Kasumi-1 (cell line): Measurements from ENCODE around the gene CLASRP.

ENCODE experiments used
- DNase-seq, 2 experiments: peaks; one replicate each; lab custom pipeline; 2025; lab: John Stamatoyannopoulos, UW

Gene CLASRP

DNA sequence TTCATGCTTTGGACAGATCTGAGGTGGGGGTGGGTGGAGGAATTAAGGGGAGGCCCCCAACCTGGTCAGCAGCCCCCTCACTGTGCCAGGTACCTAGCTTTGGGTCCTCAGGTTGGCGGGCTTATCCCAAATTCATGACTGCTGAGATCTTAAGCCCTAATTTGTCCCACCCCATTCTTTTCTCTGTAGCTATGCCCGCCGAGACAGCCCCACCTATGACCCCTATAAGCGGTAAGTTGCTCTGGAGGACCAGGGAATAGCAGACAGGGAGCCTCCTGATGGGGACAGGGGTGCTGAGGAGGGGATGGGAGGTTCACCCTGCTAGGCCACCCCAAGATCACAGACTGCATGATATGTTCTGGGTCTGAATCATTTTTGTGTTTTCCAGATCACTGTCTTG is 23.1 kb downstream of the CLASRP start:
- no peak for DNase-seq

DNA sequence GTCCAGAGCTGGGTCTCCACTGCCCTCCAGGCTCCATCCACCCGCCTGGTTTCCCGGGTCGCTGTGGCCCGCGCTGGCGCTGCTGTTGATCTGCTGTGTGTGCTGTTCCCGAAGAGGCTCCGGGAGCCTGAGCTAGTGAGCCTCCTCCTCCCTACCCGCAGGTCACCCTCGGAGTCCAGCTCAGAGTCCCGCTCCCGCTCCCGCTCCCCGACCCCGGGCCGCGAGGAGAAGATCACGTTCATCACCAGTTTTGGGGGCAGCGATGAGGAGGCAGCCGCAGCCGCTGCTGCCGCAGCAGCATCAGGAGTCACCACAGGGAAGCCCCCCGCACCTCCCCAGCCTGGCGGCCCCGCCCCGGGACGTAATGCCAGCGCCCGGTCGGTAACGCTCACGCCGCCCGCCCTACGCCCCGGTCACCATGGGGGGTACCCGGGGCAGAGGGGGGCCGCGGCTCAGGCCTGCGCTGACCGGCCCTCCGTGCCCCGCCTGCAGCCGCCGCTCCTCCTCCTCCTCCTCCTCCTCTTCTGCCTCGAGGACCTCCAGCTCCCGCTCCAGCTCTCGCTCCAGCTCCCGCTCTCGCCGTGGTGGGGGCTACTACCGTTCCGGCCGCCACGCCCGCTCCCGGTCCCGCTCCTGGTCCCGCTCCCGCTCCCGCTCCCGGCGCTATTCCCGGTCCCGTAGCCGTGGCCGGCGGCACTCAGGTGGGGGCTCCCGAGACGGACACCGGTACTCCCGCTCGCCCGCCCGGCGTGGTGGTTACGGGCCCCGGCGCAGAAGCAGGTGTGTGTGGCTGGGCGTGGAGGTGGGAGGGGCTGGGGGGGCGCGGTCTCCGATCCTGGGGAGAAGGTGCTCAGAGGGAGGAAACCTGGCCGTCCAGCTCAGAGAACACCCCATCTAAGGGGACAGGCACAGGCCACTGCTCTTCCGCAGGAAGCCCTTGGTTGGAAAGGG is 25.3 kb downstream of the CLASRP start:
- DNase-seq = no peak

DNA sequence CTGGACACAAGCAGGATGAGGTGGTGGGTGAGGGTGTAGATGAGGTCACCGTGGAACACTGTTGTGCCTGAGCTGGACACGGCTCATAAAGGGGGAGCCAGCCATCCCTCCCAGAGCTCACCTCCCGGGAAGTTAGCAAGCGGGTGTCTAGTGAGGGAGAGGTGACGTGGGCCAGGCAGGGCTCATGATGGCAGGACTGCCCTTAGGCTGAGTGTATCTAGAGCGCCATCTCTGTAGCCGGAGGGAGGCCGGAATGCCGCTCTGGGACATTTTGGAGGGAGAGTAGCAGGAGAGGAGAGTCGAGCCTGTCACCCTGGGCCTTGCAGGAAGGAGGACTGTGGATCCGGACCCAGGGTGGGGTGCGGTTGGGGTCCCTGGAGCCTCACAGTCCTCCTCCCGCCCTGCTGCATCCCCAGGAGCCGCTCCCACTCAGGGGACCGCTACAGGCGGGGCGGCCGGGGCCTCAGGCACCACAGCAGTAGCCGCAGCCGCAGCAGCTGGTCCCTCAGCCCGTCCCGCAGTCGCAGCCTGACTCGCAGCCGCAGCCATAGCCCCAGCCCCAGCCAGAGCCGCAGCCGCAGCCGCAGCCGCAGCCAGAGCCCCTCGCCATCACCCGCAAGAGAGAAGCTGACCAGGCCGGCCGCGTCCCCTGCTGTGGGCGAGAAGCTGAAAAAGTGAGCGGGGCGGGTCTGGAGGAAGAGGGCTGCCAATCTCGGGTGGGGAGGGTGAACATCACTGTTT is 28.2 kb downstream of the CLASRP start:
- DNase-seq = no peak

DNA sequence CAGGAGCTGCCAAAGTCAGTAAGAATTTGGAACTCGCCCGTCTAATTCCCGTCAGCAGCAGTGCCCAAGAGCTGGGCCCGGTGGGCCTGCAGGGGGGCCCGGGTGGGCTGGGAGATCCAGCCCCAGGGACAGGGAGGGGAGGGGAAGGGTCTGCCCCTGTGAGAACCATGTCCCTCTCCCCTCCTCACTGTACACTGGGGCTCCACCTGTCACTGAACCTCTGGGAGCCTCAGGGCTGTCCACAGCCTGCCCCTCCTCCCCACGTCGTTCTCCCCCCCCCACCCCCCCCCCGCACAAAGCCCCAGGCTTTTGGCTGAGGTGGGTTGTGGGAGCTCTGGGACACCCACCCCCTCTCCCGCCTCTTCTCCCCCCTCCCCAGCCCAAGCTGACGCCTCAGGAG is 29.2 kb downstream of the CLASRP start:
- no peak for DNase-seq

DNA sequence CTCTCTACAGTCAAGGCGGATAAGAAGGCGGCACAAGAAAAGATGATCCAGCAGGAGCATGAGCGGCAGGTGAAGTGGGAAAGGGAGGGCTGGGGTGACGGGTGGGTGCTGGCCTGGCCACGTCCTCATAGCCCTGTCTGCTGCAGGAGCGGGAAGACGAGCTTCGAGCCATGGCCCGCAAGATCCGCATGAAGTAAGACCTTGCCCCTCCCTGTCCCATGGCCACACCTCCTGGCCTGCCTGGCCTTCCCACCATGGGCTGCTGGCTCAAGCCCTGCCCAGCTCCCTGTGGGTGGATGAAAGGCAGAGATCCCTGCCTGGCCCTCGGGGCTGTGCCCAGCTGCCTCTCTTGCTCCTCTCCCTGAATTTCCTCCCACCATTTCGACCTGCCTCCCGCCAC is 30.2 kb downstream of the CLASRP start:
- no peak for DNase-seq

DNA sequence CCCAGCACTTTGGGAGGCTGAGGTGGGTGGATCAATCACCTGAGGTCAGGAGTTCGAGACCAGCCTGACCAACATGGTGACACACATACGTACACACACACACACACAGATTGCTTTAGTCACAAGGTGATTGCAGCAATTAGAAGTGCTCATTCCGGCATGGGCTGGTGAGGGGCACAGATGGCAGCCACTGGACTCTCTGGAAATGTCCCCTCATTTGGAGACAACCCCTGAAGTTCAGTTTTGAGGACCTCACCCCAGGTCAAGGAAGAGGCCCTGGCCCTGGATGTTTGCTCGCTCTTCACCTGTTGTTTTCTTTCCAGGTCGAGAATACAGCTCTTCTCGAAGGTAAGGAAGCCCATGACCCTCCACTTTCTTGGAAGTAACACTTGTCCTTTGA is 31.4 kb downstream of the CLASRP start:
- DNase-seq = no peak

DNA sequence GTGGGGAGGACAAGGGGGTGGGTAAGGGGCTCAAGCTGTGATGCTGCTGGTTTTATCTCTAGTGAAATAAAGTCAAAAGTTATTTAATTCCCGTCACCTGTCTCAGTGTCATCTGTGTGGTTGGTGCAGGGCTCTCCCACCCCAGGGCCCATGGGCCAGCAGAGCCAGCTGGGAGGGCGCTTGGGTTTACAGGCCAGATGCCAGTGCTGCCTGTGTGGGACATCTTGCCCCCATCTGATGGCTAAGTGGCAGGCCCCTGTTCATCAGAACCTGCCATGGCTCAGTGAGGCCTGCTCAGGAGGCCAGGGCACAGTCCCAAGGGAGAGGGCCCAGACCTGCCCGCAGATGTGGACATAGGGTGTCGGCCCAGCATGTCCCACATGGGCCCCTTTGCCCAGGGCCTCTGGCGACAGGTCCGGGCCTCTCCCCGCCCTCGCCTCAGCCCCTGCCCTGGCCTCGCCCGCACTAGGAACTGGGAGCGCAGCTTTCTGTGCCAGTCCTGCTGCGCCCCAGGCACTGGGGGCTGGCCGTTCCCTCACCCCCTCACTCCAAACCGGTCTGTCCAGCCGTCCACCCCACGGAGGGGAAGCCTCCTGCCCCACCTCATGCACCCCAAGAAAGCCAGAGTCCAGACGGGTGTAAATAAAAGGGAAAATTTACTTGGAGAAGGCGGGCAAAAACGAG is 32.2 kb downstream of the CLASRP start:
- DNase-seq = no peak

DNA sequence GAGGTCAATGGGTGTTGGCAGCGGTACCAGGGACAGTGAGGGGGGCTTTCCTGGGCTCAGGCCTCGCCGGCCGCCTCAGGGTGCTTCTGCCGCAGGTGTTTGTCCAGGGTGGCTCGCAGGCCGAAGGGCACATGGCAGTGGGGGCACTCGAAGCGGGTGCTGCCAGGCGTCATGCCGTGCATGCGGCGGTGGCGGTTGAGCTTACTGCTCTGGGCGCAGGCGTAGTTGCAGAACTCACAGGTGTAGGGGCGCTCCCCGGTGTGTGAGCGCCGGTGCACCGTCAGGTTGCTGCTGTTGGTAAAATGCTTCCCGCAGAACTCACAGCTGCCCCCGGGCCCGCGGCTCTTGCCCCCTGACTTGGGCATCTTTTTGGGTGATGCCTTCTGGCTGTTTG is 32.7 kb downstream of the CLASRP start:
- no peak for DNase-seq

DNA sequence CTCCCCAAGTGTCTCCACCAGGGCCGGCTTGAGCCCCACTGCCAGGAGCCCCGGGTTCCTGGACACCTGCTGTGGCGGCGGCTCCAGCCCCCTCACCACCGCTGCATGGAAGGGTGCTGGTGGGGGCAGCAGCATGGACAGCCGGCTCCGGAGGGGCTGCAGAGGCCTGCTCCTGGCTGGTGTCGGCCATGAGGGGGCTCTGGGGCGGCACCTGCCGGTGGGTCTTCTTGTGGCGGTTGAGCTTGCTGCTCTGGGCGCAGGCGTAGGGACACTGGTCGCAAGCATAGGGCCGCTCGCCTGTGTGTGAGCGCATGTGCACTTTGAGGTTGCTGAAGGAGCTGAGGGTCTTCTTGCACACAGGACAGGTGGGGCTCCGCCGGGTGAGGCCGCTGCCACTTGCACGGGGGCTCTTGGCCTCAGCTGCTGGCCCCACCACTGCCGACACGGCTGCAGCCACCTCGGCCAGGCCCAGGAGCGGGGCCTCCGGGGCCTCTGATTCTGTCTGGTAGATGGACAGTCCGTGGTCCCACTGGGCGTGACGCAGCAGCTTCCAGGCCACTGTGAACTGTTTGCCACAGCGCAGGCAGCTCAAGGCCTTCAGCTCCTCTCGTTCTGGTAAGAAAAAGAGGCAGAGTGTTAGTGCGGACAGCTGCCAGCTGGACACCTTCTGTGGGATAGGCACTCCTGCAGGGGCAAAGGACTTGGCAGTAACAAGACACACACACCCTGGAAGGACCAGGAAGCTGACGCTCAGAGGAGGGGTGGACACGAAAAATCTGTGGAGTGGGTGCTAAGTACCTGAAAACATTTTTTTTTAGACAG is 33.3 kb downstream of the CLASRP start:
- no peak for DNase-seq

DNA sequence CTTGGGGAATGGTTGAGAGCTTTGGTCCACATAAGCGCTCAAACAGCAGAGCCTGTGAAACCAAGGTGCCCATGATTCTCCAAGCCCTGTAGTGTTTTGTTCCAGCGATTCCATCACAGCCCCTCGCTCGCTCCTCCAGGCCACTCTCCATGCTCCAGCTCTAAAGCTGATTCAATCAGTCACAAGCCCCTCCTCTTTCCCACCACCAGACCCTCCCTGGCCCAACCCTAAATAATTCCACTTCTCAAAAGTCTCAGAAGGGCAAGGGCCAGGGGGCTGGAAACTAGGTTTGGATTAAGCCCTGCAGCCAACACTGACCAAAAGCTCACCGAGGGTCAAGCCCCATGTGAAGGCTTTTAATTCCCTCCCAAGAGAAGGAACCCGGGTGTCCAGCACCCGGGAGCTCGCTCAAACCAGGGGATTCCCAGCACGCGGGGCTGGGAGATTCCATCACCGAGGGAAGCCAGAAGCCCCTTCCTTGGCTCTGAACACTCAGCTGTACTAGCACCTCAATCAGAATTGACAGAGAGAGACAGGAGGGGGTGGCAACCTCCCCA is 36.0 kb downstream of the CLASRP start:
- no peak for DNase-seq

DNA sequence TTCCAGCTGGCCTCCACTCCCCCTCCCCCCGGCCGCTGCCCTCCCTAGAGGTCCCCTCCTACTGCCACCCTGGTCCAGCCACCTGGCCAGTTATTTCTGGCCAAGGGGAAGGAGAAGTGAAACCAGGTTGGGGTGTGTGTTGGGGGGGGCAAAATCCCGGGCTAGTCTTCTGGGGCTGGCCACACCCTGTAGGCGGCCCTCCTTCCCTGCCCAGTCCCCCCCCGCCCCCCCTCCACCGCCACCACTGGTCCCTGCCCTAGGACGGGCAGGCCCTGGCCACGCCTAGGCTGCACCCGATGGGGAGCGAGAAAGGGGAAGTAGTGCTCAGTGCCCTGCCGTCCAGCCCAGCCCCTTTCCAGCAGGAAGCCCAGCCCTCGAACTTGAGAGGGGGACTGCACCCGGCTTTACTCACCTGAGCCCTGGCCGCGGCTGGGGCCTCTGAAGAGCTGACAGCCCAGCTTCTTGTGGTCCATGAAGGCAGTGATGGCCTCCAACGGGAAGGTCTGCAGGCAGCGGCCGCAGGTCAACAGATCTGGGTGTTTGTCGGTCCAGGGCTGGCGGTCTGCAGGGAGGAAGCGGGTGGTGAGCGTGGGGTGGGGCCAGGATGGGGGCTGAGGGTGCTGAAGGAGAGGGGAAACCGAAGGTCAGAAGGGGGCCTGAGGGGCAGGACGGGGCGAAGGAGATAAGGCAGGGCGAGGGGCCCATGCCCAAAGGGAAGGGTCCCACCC is 36.6 kb downstream of the CLASRP start:
- peak; percentile 80 to 88 for DNase-seq

DNA sequence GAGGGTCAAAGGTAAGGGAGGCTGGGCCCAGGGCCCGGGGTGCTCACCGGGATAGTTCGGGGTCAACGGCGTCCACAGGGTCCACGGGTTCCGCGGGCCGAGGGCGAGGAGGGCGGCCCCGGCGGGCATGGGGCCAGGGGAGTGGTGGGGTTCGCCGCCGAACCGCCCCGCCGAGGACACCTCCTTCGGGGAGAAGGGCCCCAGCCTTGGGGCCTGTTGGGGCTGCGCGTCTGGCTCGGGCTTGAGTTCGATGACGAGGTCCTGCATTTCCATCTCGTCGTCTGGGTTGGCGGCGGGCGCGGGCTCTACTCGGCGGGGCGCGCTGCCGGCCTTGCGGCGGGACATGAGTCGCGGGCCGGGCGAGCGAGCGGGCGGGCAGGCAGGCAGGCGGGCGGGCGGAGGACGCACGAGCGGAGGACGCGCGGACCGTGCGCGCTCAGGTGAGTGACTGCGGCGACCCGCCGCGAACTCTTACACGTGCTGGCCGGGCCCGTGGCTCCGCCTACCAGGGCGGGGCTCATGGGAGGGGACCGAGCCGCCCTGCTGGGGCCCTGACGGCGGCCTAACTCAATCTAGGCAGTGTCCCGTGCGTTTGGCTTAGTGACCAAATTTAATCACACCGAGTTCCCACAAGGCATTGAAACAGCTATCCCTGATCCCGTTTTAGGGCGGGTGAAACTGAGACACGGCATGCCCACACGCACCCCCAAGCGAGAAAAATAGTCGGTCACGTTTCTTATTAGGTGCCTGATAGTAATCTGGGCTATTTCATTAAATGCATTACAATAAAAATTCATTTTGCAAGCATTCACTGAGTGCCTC is 37.4 kb downstream of the CLASRP start, which contains the start of gene ZNF296:
TSS of gene ZNF296 (minus strand) at position 450 of the 822 bp plus-strand sequence. CDS start at position 345, 105 bp downstream.
- DNase-seq = peak; percentile 42 to 58

DNA sequence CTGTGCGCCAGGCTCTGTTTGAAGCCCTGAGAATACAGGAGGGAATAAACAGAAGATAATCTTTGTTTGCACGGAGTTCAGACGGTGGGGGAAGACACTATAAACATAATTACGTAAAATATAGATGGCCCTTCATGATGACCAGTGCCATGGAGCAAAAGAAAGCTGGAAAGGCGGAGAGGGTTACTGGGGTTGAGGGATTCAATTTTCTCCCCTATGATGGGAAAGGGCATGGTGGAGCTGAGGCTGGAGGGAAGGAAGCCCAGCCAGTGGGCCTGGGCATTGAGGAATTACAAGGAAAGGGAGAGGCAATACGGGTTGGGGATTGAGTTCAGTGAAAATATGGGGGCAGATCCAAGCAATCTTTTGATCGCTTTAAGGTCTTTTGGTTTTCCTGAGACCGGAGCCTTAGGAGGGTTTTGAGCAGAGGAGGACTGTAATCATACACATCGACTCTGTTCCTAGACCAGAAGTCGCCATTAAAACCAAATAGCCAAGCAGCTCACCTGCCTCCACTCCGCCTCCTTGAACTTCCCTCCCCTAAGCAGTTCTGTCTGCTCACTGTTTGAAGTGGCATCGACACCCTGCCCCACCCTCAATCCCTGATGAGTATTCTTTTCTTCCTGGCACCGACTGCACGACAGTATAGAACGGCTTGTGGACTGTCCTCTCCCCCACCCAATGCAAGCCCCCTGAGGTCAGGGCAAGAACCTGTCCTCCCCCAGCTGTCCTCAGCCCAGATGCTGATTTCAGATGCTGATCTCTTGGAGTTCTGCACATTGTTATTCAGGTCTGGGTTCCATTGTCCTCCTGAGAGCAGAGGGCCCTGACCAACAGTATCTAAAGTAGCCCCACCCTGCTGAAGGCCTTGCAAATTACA is 38.2 kb downstream of the CLASRP start:
- DNase-seq = no peak

DNA sequence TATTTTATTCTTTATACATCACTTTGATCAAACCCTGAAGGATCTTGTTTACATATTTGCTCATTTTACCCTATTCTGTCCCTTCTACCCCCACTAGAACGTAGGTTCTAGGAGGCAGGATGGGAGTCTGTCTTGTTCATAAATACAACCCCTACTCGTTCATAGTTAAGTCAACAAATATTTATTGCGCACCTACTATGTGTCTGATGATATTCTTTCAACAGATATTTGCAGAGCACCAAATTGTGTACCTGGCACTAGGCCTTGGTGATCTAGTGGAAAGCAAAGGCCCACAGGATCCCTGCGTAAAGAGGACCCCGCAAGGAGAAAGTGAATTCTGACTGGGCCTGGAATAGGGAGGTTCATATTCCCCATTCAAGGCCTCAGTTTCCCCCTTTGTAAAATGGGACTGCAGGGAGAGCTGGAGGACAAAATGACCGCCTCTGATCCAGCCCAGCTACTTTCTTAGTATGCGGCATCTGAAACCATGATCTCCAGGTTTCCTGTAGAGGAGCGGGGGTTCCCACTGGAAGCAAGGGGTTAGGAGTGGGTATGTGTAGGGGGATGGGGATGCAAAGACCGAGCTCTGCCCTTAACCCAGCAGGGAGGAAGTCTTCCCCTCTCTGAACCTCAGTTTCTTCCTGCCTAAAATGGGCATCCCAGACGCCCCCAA is 39.7 kb downstream of the CLASRP start:
- no peak for DNase-seq

DNA sequence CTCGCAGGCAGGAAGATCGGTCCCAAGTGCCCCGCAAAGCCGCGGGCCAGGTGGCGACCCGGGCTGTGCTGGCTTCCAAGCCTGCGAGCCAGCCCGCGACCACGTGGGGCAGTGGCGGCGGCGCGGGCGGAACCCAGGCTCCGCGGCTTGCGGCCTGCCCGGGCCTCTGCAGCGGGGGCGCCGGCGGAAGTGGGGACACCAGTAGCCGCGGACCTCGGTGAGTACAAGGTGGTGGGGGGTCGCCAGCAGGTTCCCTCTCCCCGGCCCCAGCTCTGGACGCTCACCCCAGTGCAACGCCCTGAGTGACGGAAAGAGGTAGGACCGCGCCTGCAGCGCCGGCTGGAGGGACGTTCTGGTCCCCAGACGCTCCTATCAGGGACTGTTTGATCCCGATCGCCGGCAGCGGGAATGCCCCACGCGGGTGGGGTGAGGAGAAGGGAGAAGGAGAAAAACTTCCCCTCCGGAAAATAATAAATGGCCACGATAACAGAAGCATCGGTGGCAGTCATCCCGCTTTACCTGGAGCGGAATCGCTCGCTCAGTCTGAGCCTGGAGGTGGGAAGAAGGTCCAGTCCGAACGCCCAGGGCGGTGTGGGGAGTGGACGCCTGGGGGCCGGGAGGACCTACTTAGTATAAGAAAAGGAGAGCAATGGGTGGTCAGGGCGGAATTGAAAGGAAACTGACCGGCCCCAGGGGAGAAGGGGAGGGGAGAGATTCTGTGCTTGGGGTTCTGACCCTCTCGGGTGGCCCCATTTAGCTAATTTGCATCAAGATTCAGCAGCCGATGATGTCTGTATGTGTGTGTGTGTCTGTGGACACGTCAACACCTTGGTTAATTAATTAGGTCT is 40.4 kb downstream of the CLASRP start, which contains the start of gene GEMIN7:
TSS of gene GEMIN7 (plus strand) at position 198 of the 848 bp plus-strand sequence. CDS start 10,855 bp downstream, outside the sequence.
- DNase-seq = peak; percentile 49 to 51

DNA sequence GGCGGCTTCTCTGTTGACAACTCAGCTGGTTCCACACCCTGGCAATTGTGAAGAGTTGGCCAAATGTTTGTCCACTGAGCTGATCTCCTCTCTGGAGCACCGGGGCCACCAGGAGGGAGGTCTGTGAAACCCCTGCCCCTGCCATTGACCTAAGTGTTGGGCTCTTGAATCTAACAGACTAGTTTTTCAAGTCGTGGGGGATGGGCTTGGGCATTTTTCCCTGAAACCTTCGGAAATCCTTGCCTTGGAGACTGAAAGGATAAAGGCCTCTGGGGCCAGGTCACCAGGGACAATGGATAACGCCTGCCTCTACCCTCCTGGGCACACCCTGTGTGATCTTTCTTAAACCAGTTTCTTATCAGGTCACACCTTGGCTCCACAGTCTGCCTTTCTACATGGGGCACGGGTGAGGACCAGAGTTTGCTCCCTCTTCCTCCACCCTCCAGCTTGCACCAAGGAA is 41.1 kb downstream of the CLASRP start:
- DNase-seq = no peak

DNA sequence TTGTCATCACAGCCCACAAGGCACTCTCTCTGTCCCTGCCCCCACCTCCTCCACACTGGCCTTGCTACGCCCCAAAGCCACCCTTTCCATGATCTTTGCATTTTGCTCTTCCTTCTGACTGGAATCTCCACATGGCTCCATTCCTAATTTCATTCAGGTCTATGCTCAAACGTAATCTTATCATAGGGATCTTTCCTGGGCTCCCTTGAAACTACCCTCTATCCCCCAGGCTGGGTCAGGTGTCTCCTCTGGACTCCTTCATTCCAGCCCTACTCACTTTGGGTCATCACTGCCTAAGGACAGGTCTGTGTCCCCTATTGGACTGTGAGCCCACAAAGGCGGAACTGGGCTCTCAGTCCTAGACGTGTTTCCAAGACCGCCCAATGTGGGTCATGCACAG is 43.3 kb downstream of the CLASRP start:
- DNase-seq = no peak
